Suprapubic skin (tissue), 4 donors: ENCODE measurements around the gene GPR62. TPM values are rescaled to one million over a fixed set of nuclear protein-coding genes. Genes with fewer than 3 reads are reported as not detected.

Experiments used
- DNase-seq, 2 donors: peaks; one replicate each; pipeline ENCODE4 v3.0.0-alpha.2; 2019; ENCODE audit warnings: low spot score in 2 of 2
- H3K27ac ChIP-seq: fragments of 200-600 bp; sonication (generic); one replicate; pipeline ENCODE4 v1.5.1; 2019
- H3K27me3 ChIP-seq: fragments of 200-600 bp; sonication (generic); one replicate; pipeline ENCODE4 v1.5.1; 2019
- H3K36me3 ChIP-seq: fragments of 200-600 bp; sonication (generic); one replicate; pipeline ENCODE4 v1.5.1; 2019
- H3K4me1 ChIP-seq: fragments of 200-600 bp; sonication (generic); one replicate; pipeline ENCODE4 v1.5.1; 2019
- H3K4me3 ChIP-seq: fragments of 200-600 bp; sonication (generic); one replicate; pipeline ENCODE4 v1.5.1; 2019; ENCODE audit warnings: mild to moderate bottlenecking
- H3K9me3 ChIP-seq: fragments of 200-600 bp; sonication (generic); one replicate; pipeline ENCODE4 v1.5.1; 2019
- CTCF ChIP-seq, 2 donors: fragments of 200-600 bp in 1 of 2; fragments of 450-650 bp in 1 of 2; sonication (generic) in 1 of 2; IDR thresholded peaks; one replicate each; pipeline ENCODE4 v1.5.1; 2016 to 2019; ENCODE audit warnings: antibody characterized with exemption in 2 of 2, mild to moderate bottlenecking in 1 of 2, moderate library complexity in 1 of 2
- EP300 ChIP-seq: sonication (generic); formaldehyde crosslinking; IDR thresholded peaks from one replicate; pipeline ENCODE4 v1.6.1; 2017; ENCODE audit warnings: antibody characterized with exemption
- POLR2A ChIP-seq, 2 donors: fragments of 450-650 bp; IDR thresholded peaks; one replicate each; pipeline ENCODE4 v1.6.1; 2017; ENCODE audit warnings: antibody characterized with exemption in 2 of 2, mild to moderate bottlenecking in 2 of 2, moderate library complexity in 2 of 2
- POLR2AphosphoS5 ChIP-seq, 3 donors: sonication (generic); formaldehyde crosslinking; IDR thresholded peaks; one replicate each; pipeline ENCODE4 v1.6.1; 2017; ENCODE audit warnings: antibody characterized with exemption in 3 of 3
- WGBS: methylation state at CpG from one replicate; pipeline ENCODE4 v1.1.5; 2018; 5-methylcytosine and 5-hydroxymethylcytosine counted together
- total RNA-seq, 4 donors: library from RNA; depleted of rRNA; stranded (reverse); fragments of >200 nt; gene quantifications; one replicate each; pipeline ENCODE4 v1.1.0, GENCODE V29; 2016

The GPR62 gene
- total RNA-seq, 4 donors from 2014 or later, result not detected

- TF ChIP-seq CTCF (IDR thresholded peaks at IDR 0.05), result no peak
- no peak for TF ChIP-seq POLR2AphosphoS5 (IDR thresholded peaks at IDR 0.05)
- no peak for TF ChIP-seq POLR2A (IDR thresholded peaks at IDR 0.05)
- TF ChIP-seq EP300, result no peak
- Histone ChIP-seq H3K36me3 (peaks cover 17% of the 10 kb centered on the region), H3K9me3 (no peaks in the 10 kb centered on the region), H3K4me3 (no peak overlapping the region), H3K27me3 (peaks cover 3% of the 10 kb centered on the region), H3K27ac (no peak overlapping the region), H3K4me1 (peaks cover 20% of the 10 kb centered on the region)
- 66% methylated on average over 6 of the region's 6 CpGs for WGBS
- no peak for DNase-seq
Measured at GRCh38 chr3:51954105-51954504, 1.1 kb upstream of the GPR62 start.

GRCh38 chr3:51954713-51955112 is 468 bp upstream of the GPR62 start:
- WGBS, result 100% methylated on average over 1 of the region's 1 CpG
- H3K4me1 ChIP-seq, result peaks cover 20% of the 10 kb centered on the region
- peaks cover 23% of the 10 kb centered on the region for H3K36me3 ChIP-seq
- no peak overlapping the region for H3K27ac ChIP-seq
- H3K9me3 ChIP-seq, result no peaks in the 10 kb centered on the region
- no peak overlapping the region for H3K4me3 ChIP-seq
- DNase-seq, result no peak
- no peak for TF ChIP-seq CTCF (IDR thresholded peaks at IDR 0.05)
- peaks cover 3% of the 10 kb centered on the region for H3K27me3 ChIP-seq

GRCh38 chr3:51955893-51956770 is 951 bp downstream of the GPR62 start:
- Histone ChIP-seq H3K4me3 (peak overlapping the region; percentile 52), H3K27me3 (peaks cover 3% of the 10 kb centered on the region), H3K36me3 (peaks cover 34% of the 10 kb centered on the region), H3K4me1 (peaks cover 20% of the 10 kb centered on the region), H3K27ac (no peak overlapping the region), H3K9me3 (no peaks in the 10 kb centered on the region)
- DNase-seq, result peak in 1 of 2 donors; percentile 62
- WGBS, result 17% methylated on average over 4 of the region's 97 CpGs
- no peak for TF ChIP-seq EP300
- TF ChIP-seq CTCF (IDR thresholded peaks at IDR 0.05), result peak in 1 of 2 donors; percentile 51

GRCh38 chr3:51957520-51958205 is 2.5 kb downstream of the GPR62 start:
- Histone ChIP-seq H3K9me3 (no peaks in the 10 kb centered on the region), H3K4me3 (no peak overlapping the region), H3K4me1 (peaks cover 20% of the 10 kb centered on the region), H3K36me3 (peaks cover 35% of the 10 kb centered on the region), H3K27ac (no peak overlapping the region), H3K27me3 (peaks cover 3% of the 10 kb centered on the region)
- no peak for DNase-seq
- WGBS, result 93% methylated on average over 15 of the region's 15 CpGs
- TF ChIP-seq POLR2AphosphoS5 (IDR thresholded peaks at IDR 0.05) (no peak), POLR2A (IDR thresholded peaks at IDR 0.05) (no peak), EP300 (no peak), CTCF (IDR thresholded peaks at IDR 0.05) (no peak)
